Fibroblast of skin of scalp (primary cell): ENCODE data around the gene GIMAP2.
"Not testable (repeated sequence)": the region's sequence is repeated elsewhere in the genome, so short reads cannot be mapped to it uniquely, and the experiment has no call there.

Experiments used
- DNase-seq: peaks from one replicate; pipeline ENCODE4 v3.0.0-alpha.2; 2013

GIMAP2 gene

DNA sequence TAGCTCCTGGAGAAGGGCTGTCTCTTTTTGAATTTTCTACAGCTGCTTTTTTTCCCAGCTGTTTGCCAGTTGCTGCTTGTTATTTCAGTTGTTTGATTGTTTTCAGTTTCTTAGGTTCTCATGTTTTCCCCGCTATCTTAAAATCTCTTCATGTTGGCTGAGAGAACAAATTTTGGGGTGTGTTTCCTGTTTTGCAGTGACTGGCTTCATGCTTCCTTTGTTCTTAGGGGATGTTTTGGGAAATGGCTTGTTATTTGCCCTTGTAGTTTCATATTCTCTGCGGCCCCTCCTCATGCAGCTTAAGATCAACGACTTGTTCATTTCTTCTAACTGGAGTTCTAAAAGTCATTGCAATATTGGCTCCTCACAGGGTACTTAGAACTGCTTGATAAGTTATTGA, 8.7 kb upstream of the GIMAP2 start:
- not testable (repeated sequence) for DNase-seq

DNA sequence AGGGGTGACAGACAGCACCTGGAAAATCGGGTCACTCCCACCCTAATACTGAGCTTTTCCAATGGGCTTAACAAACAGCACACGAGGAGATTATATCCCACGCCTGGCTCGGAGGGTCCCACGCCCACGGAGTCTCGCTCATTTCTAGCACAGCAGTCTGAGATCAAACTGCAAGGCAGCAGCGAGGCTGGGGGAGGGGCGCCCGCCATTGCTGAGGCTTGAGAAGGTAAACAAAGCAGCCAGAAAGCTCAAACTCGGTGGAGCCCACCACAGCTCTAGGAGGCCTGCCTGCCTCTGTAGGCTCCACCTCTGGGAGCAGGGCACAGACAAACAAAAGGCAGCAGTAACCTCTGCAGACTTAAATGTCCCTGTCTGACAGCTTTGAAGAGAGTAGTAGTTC, 6.9 kb upstream of the GIMAP2 start:
- DNase-seq, result not testable (repeated sequence)

GRCh38 chr7:150680364-150680763, 5.1 kb upstream of the GIMAP2 start:
- DNase-seq, result not testable (repeated sequence)

GRCh38 chr7:150686030-150686631, 625 bp downstream of the GIMAP2 start:
- no peak for DNase-seq

DNA sequence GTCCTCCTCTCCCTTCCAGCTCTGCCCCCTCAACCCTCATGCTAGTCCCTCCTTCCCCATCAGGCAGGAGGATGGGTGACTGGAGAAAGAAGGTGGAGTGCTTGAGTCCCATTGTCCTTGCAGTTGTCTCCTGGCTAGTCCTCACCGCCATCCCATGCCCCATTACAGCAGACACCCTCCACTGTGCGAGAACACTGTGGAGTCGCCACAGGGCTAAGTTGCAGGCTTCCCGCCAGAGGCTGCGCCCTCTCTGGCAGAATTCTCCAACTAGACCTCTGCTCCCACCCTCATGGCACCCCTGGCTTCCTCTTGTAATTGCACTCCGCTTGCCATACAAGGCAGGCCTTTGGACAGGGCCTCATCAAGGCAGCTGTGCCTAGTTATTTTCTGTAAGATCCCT, 3.1 kb downstream of the GIMAP2 start:
- no peak for DNase-seq

DNA sequence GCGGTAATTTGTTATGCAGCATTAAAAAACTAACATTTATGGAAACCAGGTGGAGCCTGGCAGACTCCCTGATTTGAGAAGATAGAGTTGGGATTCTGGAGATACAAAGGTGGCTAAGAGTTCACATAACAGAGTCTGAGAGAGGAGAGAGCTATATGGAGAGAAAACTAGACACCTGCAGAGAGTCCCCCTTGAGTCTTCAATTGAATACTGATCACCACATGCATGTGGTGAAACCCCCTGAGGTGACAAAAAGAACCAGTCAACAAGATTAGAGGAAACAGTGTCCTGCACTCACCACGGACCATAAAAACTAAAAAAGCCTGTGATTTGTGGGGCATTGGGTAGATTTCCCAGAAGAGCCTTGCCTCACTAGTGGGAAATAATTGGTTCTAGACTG, 10.1 kb downstream of the GIMAP2 start:
- DNase-seq, result no peak

DNA sequence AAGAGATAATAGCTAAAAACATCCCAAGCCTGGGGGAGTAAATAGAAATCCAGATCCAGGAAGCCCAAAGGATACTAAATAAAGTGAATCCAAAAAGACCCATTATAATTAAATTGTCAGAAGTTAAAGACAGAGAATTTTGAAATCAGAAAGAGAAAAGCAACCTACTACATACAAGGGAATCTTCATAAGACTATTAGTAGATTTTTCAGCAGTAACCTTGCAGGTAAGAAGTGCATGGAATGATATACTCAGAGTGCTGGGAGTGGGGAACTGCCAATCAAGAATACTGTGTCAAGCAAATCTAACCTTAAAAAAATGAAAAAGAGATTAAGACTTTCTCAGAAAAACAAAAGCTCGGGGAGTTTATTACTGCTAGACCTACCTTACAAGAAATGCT, 17.7 kb downstream of the GIMAP2 start:
- DNase-seq, result no peak

GRCh38 chr7:150715293-150715692, 29.8 kb downstream of the GIMAP2 start:
- no peak for DNase-seq

- DNase-seq, result no peak
These were observed 30.2 kb downstream of the GIMAP2 start for GRCh38 chr7:150715738-150716137.

DNA sequence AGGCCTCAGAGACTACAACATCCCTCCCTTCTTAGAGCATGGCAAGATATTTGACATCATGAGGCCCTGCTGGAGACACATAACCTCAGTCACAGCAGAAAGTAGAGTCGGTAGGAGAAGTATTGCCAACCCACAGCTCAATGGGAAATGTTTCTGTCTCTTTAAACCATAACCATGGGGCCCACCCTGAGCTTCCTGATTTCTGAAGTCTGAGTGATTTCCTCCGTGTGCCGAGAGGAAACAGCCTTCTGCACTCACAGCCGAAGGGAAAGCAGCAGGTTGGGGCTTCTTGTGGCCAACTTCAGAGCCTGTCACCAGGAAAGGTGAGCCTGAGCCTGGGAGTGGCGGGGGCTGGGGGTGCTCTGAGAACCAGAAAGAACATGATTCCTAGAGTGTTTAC, 30.9 kb downstream of the GIMAP2 start, which contains the start of gene GIMAP1:
GIMAP1 (plus strand) TSS at position 246 of the 400 bp plus-strand sequence. CDS start 2,435 bp downstream, outside the sequence.
- no peak for DNase-seq

GRCh38 chr7:150716939-150717338, 31.4 kb downstream of the GIMAP2 start:
- DNase-seq, result no peak

DNA sequence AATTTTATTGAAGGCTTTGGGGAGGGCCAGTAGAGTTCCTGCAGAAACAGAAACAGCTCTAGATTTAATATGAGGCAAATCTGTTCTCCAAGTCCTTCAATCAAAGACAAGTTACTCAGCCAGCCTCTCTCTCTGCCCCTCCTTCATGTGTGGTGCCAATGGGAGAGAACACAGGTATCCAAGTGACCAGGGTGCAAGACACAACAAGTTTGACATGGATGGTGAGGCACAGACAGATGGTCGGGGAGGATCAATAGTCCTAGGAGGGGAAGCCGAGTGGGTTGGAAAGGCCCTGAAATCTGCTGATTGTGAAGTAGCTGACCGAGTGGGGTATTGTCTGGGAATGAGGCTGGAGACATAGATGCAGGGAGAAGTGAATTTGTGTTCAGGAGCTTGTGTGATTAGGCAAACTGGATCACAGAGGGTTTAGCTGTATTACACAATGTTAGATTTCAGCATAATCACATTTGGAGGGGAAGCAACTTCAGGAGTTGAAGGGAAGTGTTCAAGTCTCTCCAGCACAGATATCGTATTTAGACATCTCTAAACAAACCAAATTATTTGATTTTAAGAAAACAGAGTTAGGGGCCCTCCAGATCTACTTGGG, 32.4 kb downstream of the GIMAP2 start:
- DNase-seq, result no peak

DNA sequence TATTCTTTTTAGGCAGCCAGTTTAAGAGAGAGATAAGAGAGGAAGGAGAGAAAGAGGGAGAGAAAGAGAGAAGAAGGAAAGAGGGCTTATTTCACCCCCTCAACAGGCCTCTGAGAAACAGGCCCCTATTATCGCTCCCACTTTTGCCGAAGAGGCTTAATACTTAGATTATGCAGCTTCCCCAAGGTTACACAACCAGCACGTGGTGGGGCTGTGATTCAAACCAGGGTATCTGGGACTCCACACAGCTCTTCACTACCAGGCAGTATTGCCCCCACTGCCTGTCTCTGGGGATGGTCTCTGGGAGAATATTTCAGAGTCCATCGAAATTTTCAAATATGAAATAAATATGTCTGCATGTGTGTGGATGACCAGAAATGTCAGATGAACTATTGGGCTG, 33.9 kb downstream of the GIMAP2 start:
- no peak for DNase-seq

- no peak for DNase-seq
These were observed 34.7 kb downstream of the GIMAP2 start for GRCh38 chr7:150719960-150720891.

DNA sequence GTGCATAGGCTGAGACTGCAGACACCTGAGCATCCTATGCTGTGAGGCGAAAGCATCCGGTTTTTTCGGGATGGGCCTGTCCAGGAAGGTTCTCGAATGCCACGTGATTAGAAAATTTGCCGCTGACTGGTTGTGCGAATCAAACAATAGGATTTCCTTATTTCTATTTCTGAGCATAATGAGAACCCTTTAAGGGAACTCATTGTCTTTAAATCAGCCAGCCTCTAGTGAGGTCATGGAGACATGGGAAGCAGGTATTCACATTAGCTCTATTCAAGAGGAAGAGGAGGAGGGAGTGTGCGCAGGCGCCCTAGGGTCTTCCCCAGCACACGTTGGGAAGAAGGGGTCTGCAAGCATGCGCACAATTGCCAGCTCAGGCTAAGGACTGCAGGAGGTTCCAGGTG, 36.5 kb downstream of the GIMAP2 start:
- DNase-seq, result no peak

- DNase-seq, result no peak
These were observed 37.0 kb downstream of the GIMAP2 start for GRCh38 chr7:150722431-150722931.

- DNase-seq, result no peak
These were observed 38.0 kb downstream of the GIMAP2 start for GRCh38 chr7:150723467-150723866.

GRCh38 chr7:150727381-150727780, 41.9 kb downstream of the GIMAP2 start:
- no peak for DNase-seq

DNA sequence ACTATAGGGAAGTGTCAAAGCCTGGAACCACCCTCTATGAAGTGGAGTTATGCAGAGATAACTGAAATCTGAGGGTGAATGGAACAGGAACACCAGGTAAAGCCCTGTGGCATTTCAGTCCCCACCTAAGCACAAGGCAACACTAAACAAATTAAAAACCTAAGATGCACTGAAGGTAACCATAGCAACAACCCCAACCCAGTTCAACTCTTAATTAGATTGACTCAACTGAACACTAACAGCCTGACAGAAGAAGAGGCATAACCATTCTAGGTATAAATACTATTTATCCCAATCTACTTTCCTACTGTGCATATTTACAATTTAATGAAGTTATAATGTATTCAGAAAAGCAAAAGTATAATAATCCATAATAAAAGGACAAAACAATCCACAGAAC, 42.5 kb downstream of the GIMAP2 start:
- no peak for DNase-seq

- DNase-seq, result no peak
These were observed 43.1 kb downstream of the GIMAP2 start for GRCh38 chr7:150728609-150729008.

- no peak for DNase-seq
These were observed 46.4 kb downstream of the GIMAP2 start for GRCh38 chr7:150731916-150732315.

GRCh38 chr7:150732786-150733481, 47.4 kb downstream of the GIMAP2 start:
- DNase-seq, result no peak
